ENCODE results near the gene BMI1. TPM values are rescaled to one million over a fixed set of nuclear protein-coding genes. Genes with fewer than 3 reads are reported as not detected.
"Not testable (repeated sequence)": the region's sequence is repeated elsewhere in the genome, so short reads cannot be mapped to it uniquely, and the experiment has no call there.

BMI1 gene
- total RNA-seq, 1 donor from 2014 or later, result 59.1 TPM

GRCh38 chr10:22305721-22306120, 15.2 kb upstream of the BMI1 start:
- Mint-ChIP-seq H3K9me3 (peaks cover 4% of the 10 kb centered on the region), H3K27me3 (ENCODE audit: insufficient read depth, low read depth) (peaks cover 8% of the 10 kb centered on the region), H3K27ac (no peak overlapping the region), H3K4me3 (no peak overlapping the region), H3K36me3 (no peaks in the 10 kb centered on the region), H3K4me1 (peaks cover 6% of the 10 kb centered on the region)
- no peak overlapping the region for H2AFZ ChIP-seq (replicated peaks)
- DNase-seq (ENCODE audit: low spot score), result no peak
- H3K27ac ChIP-seq, result no peak overlapping the region
- H3K36me3 ChIP-seq, result no peaks in the 10 kb centered on the region
- peaks cover 5% of the 10 kb centered on the region for H3K27me3 ChIP-seq
- H3K4me2 ChIP-seq, result no peak overlapping the region
- H3K9ac ChIP-seq, result no peak overlapping the region
- H4K20me1 ChIP-seq (ENCODE audit: low read depth), result no peaks in the 10 kb centered on the region
- no peaks in the 10 kb centered on the region for H3F3A ChIP-seq (ENCODE audit: low read depth)
- H3K9me3 ChIP-seq (ENCODE audit: low read depth), result no peaks in the 10 kb centered on the region
- no peak for TF ChIP-seq EZH2 (IDR thresholded peaks at IDR 0.05)
- TF ChIP-seq CTCF (IDR thresholded peaks at IDR 0.05), result no peak
- no peak for TF ChIP-seq EZH2phosphoT487 (IDR thresholded peaks at IDR 0.05)
- H3K4me3 ChIP-seq, result no peak overlapping the region
- no peaks in the 10 kb centered on the region for H3K79me2 ChIP-seq (ENCODE audit: low read depth)
- H3K4me1 ChIP-seq, result peaks cover 11% of the 10 kb centered on the region

GRCh38 chr10:22308390-22308789, 12.5 kb upstream of the BMI1 start:
- Mint-ChIP-seq H3K36me3 (no peaks in the 10 kb centered on the region), H3K9me3 (peaks cover 4% of the 10 kb centered on the region)

GRCh38 chr10:22309180-22310000, 11.5 kb upstream of the BMI1 start:
- DNase-seq (ENCODE audit: low spot score), result no peak
- H3K4me1 Mint-ChIP-seq, result no peaks in the 10 kb centered on the region
- no peak overlapping the region for H3K4me3 Mint-ChIP-seq

More at GRCh38 chr10:22308390-22308789, 12.5 kb upstream of the BMI1 start:
- no peak overlapping the region for H3K9ac ChIP-seq
- H2AFZ ChIP-seq (replicated peaks), result no peak overlapping the region
- no peak overlapping the region for H3K4me3 ChIP-seq
- H4K20me1 ChIP-seq (ENCODE audit: low read depth), result no peaks in the 10 kb centered on the region
- H3K36me3 ChIP-seq, result no peaks in the 10 kb centered on the region
- H3K4me3 Mint-ChIP-seq, result no peak overlapping the region
- H3K4me1 ChIP-seq, result peaks cover 2% of the 10 kb centered on the region
- H3K79me2 ChIP-seq (ENCODE audit: low read depth), result no peaks in the 10 kb centered on the region
- no peak overlapping the region for H3K27ac Mint-ChIP-seq
- H3K27me3 Mint-ChIP-seq (ENCODE audit: insufficient read depth, low read depth), result peaks cover 5% of the 10 kb centered on the region
- no peaks in the 10 kb centered on the region for H3K9me3 ChIP-seq (ENCODE audit: low read depth)
- no peaks in the 10 kb centered on the region for H3F3A ChIP-seq (ENCODE audit: low read depth)
- no peaks in the 10 kb centered on the region for H3K4me1 Mint-ChIP-seq
- no peak overlapping the region for H3K4me2 ChIP-seq
- peaks cover 28% of the 10 kb centered on the region for H3K27me3 ChIP-seq
- TF ChIP-seq EZH2phosphoT487 (IDR thresholded peaks at IDR 0.05) (no peak), CTCF (IDR thresholded peaks at IDR 0.05) (no peak), EZH2 (IDR thresholded peaks at IDR 0.05) (no peak)
- DNase-seq (ENCODE audit: low spot score), result no peak
- H3K27ac ChIP-seq, result no peak overlapping the region

GRCh38 chr10:22310012-22310411, 10.9 kb upstream of the BMI1 start:
- H3F3A ChIP-seq (ENCODE audit: low read depth); H3K9me3 ChIP-seq (ENCODE audit: low read depth); H3K4me1 Mint-ChIP-seq; H3K4me3 Mint-ChIP-seq; H3K4me2 ChIP-seq; H3K79me2 ChIP-seq (ENCODE audit: low read depth); H3K27ac ChIP-seq; H3K4me3 ChIP-seq; DNase-seq (ENCODE audit: low spot score); H3K27ac Mint-ChIP-seq; H3K9me3 Mint-ChIP-seq; H4K20me1 ChIP-seq (ENCODE audit: low read depth); H3K27me3 Mint-ChIP-seq (ENCODE audit: insufficient read depth, low read depth); H3K36me3 Mint-ChIP-seq; H3K4me1 ChIP-seq; H3K36me3 ChIP-seq; H3K9ac ChIP-seq; H2AFZ ChIP-seq (replicated peaks): not testable (repeated sequence)
- H3K27me3 ChIP-seq, result peaks cover 45% of the 10 kb centered on the region

More at GRCh38 chr10:22309180-22310000, 11.5 kb upstream of the BMI1 start:
- Histone ChIP-seq H3K9me3 (ENCODE audit: low read depth) (no peaks in the 10 kb centered on the region), H2AFZ (replicated peaks) (no peak overlapping the region), H3F3A (ENCODE audit: low read depth) (no peaks in the 10 kb centered on the region), H3K79me2 (ENCODE audit: low read depth) (no peaks in the 10 kb centered on the region), H3K4me2 (no peak overlapping the region), H3K27me3 (peaks cover 38% of the 10 kb centered on the region), H3K27ac (no peak overlapping the region), H3K4me1 (no peaks in the 10 kb centered on the region), H3K4me3 (no peak overlapping the region), H3K36me3 (no peaks in the 10 kb centered on the region), H4K20me1 (ENCODE audit: low read depth) (no peaks in the 10 kb centered on the region), H3K9ac (no peak overlapping the region)
- H3K36me3 Mint-ChIP-seq, result no peaks in the 10 kb centered on the region
- H3K27ac Mint-ChIP-seq, result no peak overlapping the region
- peaks cover 4% of the 10 kb centered on the region for H3K9me3 Mint-ChIP-seq
- TF ChIP-seq EZH2phosphoT487 (IDR thresholded peaks at IDR 0.05) (no peak), EZH2 (IDR thresholded peaks at IDR 0.05) (no peak), CTCF (IDR thresholded peaks at IDR 0.05) (no peak)
- H3K27me3 Mint-ChIP-seq (ENCODE audit: insufficient read depth, low read depth), result no peaks in the 10 kb centered on the region
